ENCODE data around the gene PAK6.

The PAK6 gene

DNA sequence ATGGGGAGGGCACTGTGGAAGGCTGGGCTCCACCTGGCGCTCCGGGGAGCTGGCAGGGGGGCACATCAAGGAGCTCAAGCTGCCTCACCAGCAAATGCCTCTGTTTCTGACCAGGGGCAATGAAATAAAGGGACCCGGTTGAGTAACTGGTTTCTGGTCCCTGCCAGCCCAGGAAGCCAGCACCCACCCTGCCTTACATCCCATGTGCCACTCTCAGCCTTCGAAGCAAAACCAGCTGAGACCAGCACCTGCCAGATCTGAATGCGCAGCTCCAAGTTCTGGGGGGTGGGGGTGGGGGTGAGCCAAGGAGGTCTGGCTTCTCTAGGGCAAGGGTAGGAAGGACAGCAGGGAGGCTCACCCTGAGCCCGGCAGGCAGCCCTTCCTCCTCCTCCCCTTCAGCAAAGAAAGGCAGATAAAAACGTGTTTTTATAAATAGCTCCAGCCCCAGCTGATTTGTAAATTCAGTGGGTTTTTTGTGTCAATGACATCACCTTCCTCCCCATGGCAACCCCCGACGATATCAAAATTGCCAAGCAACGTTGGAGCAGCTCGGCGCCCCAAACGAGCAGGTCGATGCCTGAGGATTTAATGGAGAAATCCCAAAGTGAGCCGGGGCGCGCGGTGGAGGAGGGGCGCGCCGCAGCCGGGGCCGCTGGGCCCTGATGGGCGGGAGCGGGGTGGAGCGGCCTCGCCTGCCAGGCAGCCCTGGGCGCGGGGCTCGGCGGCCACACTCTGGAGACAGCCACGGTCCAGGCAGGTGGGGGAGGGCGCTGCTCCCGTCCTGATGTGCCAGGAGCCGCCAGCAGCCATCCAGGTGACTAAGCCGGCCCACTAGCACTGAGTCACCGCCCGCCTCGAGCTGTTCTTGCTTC is at the start of gene PAK6:
Gene PAK6, plus strand, starts transcription at position 532 of the 872 bp plus-strand sequence. CDS start 25,723 bp downstream, outside the sequence.
- no peak for DNase-seq (ENCODE audit: low read depth)

DNA sequence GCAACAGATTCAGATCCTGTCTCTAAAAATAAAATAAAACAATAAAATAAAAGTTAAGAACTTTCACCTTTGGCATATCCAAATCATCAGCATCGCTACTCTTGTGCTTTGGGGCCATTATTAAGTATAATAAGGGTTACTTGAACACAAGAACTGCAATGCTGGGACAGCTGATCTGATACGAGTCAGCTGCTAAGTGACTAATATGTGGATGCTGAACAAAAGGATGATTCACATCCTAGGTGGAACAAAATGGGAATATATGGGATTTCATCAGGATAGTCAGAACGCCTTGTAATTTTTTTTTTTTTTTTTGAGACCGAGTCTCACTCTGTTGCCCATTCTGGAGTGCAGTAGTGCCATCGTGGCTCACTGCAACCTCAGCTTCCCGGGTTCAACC is 48.3 kb upstream of the PAK6 start:
- DNase-seq (ENCODE audit: low read depth), result no peak

DNA sequence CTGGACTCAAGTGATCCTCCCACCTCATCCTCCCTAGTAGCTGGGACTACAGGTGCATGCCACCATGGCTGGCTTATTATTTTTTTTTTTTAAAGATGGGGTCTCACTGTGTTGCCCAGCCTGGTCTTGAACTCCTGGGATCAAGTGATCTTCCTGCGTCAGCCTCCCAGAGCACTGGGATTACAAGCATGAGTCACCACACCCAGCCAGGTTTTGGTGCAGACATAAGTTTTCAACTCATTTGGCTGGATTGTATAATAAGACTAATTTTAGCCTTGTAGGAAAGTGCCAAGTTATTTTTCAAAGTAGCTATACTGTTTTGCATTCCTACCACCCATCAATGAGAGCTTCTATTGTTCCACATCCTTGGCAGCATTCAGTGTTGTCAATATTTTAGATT is 45.9 kb upstream of the PAK6 start:
- DNase-seq (ENCODE audit: low read depth), result no peak

DNA sequence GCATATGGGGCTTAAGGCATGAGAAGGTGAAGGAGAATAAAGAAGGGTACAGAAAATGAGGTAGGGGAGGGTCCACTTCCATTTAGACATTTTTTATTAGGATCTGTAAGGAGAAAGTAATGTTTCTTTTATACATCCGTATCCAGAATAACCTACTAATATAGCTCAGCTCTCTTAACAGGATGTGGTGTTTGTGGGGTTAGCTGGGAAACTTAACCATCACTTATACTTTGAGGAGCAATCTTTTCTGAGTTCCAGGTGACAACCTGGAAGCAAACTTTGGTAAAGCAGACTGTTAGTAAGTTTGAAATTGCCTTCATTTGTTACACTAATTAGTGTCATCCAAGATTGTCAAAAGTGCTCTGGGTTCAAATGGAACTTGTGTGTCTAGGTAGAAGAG is 41.4 kb upstream of the PAK6 start:
- no peak for DNase-seq (ENCODE audit: low read depth)

DNA sequence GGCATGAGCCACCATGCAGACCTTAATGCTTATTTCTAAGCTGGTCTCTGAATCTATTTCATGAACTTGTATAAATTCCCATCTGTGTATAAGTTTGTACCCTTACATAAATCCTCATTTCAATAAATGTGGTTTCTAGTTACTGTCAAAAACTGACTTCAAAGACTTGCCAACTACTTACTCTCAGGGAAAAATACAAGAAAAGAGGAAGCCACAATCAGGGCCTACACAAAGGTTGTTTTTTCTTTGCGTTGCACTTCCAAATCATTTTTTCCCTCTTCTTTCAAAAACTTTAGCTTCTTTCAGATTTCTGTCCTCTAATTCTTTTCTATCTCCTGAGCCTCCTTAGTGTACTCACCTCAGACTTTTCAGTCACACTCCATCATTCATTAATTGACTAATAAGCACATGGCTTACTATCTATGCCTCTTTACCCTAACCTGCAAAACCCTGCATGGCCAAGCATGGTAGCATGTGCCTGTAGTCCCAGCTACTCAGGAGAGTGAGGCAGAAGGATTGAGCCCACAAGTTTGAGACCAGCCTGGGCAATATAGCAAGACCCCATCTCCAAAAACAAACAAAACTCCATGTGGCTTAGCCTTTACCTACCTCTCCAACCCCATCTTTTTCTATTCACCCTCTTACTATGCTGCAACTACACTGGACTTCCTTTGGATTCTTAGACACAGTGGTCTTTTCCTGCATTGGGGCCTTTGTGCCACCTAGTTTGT is 40.3 kb upstream of the PAK6 start:
- DNase-seq (ENCODE audit: low read depth), result no peak

DNA sequence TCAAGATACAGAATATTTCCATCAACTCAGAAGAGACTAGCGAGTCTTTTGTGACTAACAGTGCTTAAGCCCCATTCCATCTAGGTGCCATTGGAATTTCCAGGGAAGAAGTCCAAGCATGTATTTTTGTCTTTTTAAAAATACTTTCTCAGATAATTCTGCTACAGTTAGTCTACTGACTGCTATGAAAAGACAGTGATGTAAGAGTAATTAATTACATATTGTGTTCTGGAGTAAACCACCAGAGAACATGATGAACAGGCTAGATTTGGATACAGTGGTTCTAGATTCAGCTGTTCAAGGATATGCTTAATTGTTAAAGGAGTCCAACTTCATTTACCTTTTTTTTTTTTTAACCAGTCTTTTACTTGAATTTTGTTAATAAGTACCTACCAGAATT is 34.8 kb upstream of the PAK6 start:
- DNase-seq (ENCODE audit: low read depth), result no peak

DNA sequence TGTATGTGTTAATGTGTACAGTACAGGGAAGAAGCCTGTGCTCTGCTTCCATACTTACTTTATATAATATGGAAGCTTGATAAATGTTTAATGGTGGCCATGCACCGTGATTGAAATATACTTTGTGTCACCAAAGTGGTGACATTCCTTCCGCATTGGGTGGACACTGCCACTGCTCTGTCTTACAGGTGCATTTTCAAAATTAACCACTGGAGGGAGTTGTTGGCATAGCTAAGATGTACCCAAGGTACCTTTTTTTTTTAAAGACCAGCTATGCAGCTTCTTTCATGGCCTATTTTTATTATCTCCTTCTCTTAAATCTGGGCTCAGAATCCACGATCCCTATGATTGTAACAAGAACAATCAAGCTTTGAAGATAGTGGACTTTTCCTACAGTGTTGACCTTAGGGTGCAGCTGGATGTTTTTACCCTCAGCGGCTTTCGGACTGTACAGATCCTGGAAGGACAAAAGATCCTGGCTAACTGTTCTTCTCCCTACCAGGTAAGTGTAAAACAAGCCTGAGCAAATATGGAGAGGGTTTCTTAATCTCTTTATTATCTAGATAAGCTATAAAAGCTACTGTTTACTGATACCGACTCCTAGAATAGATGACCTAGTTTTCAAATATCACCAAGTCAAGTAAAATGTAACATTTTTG is 21.6 kb upstream of the PAK6 start:
- no peak for DNase-seq (ENCODE audit: low read depth)

DNA sequence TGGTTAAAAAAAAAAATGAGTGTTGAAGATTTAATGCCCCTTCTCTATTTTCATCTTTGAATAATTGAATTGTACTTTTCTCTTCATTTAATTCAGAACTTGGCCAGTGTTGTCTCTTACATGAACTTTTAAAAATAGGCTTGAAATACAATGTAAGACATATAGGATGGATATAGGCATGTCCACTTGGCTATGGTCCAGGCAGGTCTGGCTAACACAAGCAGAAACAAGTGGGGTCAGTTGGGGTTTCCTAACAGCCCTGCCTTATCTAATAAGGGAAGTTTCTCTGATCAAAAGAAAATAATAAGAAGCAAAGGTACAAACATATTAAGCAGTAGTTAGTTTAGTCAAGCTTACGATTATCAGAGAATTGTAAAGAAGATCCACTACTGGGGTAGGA is 19.1 kb upstream of the PAK6 start:
- no peak for DNase-seq (ENCODE audit: low read depth)

DNA sequence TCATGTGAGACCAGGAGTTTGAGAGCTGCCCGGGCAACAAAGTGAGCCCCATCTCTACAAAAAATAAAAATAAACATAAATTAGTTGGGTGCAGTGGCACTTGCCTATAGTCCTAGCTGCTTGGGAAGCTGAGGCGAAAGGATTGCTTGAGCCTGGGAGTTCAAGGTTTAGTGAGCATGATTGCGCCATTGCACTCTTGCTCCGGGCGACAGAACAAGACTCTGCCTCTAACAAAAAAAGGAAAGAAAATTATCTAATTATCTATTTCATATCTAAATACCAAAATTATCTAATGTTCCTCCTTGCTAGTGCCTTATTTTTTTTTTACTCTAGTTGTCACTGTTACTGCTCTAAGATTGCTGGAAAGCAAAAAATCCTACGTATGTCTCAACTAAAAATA is 16.7 kb upstream of the PAK6 start:
- no peak for DNase-seq (ENCODE audit: low read depth)

DNA sequence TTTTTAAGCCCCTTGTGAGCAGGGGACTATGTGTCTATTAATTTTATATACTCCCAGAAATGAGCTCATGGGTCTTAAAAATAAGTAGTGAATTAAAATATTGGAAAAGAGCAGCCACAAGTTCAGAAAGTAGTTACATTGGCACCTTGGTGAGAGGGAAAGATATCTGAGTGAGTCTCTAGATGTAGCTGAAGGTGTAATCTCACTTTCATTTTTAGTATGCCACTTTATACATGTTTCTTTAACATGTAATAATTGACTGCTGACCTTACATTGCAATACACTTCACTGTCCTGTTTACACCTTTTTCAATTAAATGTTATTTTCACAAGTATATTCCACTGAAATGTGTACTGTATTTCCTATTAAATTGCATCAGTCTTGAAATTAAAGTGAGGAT is 12.1 kb upstream of the PAK6 start:
- DNase-seq (ENCODE audit: low read depth), result no peak

DNA sequence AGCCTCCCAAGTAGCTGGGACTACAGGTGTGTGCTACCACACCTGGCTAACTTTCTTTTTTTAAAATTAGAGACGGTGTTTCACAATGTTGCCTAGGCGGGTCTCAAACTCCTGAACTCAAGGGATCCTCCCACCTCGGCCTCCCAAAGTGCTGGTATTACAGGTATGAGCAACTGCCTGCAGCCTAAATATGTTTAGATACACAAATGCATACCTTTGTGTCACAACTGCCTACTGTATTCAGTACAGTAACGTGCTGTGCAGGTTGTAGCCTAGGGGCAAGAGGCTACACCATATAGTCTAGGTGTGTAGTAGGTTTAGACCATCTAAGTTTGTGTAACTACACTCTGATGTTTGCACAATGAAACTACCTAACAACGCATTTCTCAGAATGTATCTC is 9.5 kb upstream of the PAK6 start:
- DNase-seq (ENCODE audit: low read depth), result no peak

DNA sequence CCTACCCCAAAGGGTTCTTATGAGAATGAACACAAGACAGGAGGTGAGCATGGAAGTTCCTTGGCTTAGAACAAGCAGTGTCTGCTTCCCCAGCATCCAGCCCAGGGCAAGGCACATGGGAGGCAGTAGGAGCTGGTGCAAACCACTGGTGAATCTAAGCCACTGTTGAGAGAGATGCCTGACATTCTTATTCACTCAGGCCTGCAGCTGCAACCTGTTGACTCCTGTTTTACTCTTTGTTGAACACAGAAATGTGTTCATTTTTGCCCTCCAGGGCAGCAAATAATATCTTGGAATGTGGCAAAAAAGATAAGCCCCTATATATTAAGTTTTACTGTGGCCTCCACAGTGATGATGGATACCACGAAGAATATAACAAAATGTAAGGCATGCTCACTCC is 8.9 kb upstream of the PAK6 start:
- no peak for DNase-seq (ENCODE audit: low read depth)

DNA sequence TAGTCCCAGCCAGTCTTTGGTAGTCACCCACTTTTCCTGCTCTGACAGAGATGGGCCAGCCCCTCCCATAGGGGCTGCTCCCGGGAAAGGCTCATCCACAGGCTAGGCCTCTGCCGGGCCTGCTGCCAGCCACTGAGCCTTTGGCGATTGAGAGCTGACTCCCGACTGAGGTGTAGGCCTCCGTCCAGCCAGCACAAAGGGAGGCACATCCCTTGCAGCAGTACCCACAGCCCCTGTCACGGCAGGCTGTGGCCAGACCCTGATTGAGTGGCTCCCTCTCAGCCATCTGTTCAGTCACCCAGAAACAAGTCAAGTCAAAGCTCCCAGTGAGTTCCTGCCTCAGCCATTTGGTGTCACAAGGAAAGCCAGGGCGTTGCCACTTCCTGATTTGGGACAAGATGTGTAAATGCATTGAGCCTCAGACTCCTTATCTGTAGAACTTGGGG is 6.2 kb upstream of the PAK6 start:
- no peak for DNase-seq (ENCODE audit: low read depth)

DNA sequence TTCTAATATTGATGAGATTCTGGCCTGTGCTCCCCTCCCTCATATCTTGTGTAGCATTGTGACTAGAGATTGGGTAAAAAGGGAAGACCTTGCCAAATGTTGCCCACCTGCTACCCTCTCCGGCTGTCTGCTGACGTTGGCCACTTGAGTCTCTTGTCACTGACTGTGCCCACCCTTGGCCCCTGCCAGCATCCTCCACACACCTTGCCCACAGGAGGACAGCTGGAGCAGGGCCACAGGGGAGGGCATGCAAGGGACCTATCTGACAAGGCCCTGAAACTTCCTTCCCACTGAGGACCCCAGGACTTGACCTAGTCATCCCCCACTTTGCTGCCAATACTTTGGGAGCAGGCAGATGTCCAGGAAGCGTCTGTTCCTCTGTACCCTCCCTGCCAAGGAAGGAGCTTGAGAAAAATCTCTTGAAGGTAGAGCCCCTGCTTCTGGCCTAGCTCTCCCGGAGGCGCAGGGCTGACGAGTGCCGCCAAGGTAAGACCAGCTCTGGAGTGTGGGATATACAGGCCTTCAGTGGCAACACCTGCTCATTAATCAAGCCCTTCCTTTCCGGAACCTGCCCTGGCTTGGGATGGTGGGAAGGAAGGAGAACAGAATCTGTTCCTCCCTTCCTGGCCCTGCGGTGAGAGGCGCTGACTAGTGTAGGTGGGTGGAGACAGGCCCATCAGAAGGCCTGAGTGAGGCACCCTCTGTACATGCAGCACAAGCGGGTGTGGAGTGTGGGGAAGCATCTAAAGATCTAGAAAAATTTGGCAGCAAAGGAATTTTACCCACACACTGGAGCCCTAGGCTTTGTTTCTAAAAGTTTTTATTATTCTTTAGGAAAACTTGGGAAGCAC is 4.9 kb upstream of the PAK6 start:
- no peak for DNase-seq (ENCODE audit: low read depth)

DNA sequence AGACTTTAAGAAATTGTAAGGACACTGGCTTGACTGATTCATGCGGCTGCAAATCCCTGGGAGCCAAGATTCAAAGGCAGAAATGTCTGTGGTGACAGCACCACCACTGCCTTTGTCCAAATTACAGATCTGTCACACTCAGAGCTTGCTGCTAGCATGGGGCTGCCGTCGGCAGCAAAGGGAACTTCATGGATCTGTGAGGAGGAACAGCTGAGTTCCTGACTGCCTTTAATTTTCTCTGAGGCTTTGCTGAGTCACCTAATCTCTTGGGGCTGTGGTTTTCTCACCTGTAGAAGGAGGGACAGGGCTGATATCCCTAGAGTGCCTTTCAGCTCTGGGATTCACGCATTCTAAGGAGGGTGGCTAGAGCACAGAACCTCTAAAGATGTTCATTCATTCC is 4.1 kb upstream of the PAK6 start:
- no peak for DNase-seq (ENCODE audit: low read depth)

DNA sequence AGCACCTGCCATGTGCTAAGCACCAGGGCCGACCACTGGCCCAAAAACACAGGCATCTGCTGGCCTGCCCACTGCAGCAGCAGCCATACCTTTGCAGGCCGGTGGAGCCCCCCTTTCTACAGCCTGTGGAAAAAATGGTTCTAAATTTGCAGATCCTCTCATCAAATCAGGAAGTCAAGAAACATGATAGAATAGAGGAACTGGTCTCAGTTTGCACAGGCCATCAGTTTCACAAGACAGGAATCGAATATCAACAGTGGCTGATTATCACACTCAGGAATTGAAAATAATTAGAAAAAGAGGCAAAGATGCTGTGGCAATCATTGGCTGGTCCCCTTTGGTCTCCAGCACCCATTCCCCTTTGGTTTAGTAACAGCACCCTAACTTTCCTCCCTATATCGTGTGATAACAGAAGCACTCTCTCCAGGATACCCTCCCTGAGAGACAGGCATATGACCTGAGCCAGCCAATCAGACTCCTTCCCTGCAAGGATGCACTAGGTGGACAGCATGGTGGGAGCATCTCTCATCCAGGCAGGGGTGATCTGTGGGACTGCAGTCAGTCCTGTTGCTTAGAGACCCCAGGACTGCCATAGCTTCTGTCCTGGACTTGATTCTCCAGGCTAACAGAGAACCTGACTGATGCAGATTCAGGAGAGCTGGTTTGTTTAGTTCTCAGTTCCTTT is 3.5 kb upstream of the PAK6 start:
- DNase-seq (ENCODE audit: low read depth), result no peak

DNA sequence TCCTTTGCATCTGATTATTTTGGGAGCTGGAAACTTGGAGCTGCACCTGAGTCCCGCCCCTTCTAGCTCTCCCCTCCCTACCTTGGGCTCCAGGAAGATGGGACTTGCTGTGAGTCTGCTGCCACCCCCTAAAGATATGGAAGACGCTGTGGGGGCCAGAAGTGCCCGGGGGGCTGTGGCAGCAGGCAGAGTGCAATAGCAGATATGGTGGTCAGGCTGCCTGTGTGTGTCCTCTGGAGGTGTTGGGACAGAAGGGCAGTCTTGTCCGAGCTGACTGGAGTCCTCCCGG is 485 bp downstream of the PAK6 start:
- DNase-seq (ENCODE audit: low read depth), result no peak

DNA sequence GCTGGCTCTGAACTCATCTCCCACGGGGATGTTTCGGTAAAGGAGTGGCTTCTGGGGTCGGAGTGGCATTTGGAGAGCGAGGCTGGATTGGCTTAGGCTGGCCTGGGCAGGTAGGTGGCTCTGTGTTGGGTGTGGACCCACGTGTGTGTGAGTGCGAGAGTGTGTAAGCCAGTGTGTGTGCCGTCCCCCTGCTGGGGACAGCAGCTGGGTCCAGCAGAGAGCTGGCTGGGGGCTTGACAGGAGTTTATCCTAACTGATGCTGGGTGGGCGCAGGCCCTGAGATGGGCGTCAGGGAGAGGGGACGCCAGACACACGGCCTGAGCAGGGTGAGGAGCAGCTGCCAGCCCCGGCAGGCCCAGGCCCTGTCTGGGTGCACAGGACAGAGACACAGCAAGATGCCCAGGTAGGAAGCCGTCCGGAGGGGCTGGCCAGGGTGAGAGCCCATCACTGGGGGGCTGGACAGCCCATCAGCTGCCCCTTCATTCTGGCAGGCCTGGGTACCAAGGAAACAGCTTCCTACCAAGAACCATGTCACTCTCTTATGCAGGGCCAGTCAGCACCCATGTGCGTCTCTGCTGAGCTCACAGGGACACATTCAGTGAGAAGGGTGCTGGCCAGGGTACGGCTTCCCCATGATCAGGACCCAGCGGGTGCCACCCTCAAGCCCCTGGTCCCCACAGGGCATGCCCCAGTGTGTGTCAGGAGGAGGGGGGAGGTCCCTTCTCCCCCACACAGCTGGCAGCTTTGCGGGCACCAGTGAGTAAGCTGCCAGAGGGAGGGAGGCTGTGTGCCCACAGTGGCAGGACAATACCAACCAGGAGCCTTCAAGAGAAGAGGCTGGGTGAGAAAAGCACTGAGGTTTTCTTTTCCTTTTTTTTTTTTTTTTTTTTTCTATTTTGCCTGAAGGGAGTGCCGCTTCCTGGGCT is 1.1 kb downstream of the PAK6 start:
- no peak for DNase-seq (ENCODE audit: low read depth)

DNA sequence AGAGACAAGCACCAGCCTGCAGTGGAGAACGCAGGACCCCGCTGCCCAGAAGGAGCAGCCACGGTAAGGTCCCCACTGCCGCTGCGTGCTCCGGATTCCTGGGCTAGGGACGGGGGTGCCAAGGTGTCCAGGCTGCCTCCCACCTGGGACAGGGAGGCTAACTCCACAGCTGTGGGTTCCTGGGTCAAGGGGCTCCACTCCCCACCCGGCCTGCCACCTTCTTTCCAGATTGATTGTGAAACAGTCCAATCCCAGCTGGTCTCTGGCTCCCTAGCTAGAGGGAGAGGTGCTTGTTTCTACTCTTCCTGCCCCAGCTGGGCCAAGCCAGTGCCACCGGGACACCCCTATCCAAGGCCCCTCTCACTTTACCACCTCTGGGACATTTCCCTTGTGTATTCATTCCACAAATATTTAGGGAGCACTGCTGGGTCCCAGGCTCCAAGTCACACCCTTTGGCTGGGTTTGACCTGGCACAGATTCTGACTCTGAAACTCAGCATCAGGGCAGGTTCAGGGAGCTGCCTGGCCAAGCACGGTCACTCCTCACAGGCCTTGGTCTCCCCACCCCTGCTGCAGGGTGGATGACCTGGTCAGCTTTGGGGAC is 1.9 kb downstream of the PAK6 start:
- no peak for DNase-seq (ENCODE audit: low read depth)
